Suppressor macrophage (primary cell): ENCODE results near the gene CAMK1D.

Experiments used
- DNase-seq, 4 experiments: peaks; one replicate each; pipeline ENCODE4 v3.0.0-alpha.2; 2020 to 2022

The CAMK1D gene

DNA sequence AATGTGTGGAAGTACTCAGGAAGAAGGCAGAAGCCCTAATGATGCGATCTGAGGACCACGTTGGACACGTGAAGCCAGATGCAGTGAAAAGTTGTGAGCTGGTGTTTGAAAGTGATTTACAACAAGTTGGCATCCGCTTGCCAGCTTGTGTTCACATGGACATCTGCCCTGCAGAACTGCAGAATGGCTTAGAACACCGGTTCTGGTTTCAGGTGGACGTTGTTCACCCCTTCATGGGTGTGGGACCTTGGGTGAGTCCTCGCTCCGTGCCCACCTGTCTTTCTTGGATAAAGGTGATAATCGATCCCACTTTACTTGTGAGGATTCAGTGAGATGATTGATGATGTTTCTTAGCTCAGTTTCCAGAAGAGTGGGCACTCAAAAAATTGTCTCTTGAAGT is 53.8 kb downstream of the CAMK1D start:
- DNase-seq = no peak

DNA sequence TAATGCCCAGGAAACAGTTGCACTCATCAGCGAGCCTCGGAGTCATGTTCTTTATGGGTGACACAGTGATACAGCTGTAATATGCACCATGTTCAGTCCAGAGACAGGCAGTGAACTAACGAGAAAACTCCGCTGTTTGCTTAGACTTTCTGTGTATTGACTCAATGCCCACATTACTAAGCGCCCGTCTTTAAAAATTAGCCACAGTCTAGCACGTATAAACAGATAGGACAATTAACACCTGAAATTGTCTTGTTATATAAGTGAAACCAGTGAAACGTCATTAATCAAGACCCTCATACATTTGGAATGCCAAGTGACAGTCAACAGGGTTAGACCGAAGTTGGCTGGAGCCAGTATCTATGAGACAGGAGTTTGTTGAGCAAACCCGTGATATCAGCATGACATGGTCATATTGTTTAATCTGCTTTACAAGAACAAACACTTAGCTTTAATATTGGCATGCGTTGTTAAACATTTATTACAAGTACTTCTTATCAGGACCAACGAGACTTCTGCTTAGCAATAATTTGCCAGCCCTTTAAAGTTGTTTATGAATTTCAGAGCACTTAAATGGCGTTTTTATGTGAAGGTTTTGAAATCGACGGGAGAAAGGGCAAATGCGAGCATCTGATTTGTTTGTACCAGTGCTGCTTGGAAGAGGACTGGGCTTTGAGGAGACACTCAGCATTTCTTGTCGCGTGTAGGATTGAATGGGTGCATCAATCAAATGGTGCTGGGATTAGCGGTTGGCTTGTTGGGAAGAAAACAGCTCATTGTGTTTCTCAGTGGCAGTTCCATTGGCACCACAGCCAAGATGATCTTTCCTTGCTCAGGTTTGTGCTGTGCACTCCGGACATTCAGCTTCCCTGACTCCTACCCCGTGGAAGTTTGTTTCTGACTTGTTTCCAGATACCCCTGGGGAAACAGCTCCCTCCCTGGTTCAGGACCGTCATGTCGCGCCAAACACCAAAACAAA is 56.3 kb downstream of the CAMK1D start:
- DNase-seq = no peak

DNA sequence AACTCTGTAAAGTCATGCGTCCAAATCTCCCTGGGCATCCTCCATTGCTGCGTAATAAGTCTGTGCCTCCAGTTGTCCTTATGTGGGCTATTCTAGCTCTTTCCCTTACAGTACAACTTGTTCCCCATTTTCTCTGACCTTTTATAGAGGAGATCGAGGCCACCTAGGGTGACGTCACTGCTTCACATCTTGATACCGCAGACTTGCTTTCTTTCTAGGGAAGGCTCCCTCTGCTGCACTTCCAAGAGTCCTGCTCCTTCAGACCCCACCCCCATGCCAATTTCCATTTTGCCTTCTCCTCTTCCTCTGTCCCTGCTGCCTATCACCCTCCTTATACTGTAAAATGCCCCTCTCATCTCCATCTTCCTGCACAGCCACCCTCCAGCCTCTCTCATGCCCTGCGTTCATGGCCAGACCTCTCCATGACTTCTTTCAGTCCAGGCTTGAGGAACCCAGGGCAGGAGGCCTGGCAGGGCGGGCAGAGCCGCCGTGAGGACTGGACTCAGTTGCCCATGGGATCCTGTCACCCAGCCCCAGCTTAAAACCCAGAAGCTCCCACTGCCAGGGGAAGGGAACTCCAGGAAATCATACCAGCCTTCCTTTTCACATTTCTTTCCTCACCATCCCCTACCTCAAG is 57.5 kb downstream of the CAMK1D start:
- no peak for DNase-seq

DNA sequence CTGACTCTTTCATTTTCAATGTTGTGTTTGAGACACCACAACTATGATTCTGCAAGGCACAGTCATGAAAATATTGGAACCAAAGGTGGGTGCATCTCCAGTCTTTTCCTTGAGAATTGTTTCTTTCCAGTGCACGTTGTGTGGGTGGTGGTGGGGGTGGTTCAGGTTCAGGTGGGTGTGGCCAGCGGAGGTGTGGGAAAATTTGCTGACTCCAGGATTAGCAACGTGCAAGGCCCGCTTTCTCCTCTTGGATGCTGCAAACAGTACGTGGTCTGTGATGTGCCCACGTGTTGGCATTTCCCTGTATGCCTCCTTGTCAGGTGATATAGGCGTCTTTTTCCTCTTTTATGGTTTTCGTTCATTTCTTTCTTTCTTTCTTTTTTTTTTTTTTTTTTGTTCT is 59.1 kb downstream of the CAMK1D start:
- DNase-seq = no peak

DNA sequence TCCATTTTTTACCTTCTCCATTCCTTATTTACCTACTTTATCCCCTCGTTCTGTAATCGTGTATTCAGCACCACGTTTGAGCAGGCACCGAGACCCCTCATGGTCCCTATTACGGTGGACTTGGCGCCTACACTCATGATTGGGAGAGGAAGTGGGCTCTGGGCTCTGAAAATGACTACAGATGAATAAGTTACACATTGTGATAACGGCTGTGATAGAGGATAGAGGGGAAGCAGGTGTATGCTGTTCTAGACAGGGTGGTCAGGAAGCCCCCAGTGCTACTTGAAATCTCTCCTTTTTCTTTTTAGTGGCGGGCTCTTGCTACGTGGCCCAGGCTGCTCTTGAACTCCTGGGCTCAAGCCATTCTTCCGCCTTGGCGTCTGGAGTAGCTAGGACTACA is 59.8 kb downstream of the CAMK1D start:
- no peak for DNase-seq

DNA sequence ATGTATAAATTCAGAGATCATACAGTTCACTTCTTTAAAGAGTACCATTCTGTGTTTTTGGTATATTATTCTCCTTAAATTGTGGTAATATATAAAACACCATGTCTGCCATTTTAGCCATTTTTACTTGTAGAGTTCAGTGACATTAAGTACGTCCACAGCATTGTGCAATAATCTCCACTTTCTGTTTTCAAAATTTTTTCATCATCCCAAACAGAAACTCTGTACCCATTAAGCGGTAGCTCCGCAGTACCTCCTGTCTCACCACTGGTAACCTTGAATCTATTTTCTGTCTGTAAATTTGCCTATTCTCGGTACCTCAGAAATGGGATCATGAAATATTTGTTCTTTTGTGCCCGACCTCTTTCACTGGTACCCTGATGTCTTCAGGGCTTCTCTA is 60.3 kb downstream of the CAMK1D start:
- no peak for DNase-seq

DNA sequence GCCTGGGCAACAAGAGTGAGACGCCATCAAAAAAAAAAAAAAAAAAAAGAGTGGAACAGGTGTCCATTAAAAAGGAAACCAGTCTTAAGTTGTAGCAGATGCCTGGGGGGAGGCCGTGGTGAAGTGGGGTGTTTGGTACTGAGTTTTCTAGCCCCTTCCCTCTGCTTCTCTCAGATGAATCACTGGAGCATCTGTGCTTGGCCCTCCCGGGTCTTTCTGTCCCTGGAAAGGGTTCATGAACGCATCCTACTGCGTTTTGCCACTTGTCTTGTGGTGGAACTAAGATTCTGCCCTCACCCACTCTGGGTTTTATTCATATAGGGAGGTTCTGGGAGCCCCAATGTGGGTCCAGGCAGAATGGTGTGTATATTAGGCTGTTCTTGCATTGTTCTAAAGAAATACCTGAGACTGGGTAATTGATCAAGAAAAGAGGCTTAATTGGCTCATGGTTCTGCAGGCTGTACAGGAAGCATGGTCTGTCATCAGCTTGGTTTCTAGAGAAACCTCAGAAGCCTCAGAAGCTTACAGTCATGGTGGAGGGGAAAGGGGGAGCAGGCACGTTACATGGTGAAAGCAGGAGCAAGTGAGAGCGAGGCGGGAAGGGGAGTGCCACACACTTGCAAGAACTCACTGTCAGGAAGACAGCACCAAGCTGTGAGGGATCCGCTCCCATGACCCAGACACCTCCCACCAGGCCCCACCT is 63.5 kb downstream of the CAMK1D start:
- DNase-seq = no peak

DNA sequence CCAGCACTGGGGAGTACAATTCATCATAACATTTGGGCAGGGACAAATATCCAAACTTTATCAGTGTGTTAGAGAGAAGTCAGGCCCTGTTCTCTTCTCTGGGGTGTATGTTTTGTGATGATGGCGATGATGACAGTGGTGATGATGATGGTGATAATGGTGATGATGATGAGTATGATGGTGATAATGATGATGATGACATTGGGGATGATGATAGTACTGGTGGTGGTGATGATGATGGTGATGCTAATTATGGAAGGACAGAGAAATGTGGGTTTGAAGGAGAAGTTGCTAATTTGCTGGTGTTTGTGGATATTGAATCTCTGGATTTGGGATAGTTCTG is 64.0 kb downstream of the CAMK1D start:
- DNase-seq = no peak

DNA sequence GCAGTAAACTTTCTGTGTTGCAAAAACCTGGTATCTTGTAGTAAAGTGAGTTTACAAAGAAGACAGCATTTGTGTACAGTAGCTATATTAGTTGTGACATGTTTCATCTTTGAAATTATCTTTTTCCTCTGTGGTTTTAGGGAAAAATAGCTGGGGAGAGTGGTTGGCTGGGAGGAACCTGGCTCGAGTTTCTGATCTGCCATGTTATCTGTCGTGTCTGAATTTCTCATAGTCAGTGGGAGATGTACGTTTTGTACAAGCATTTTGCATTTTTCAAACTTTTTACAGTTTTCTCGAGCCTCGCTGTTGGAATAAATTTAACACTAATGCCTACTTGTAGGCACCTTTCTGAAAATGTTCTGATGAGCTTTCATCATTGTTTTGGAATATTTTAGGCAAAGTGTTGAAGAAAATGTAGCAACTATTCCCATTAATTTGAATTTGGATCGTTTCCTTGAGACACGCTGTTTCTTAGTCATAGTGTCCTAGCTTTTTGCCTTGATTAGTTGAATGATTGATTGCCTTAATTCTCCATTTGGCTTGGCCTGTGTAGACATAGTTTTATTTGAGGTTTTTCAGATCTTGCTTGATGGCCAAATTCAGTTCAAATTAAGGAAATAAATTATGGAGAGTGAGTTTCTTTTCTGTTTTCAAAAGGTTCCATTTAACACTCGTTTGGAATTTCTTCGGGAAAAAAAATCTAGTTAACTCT is 65.1 kb downstream of the CAMK1D start:
- no peak for DNase-seq

DNA sequence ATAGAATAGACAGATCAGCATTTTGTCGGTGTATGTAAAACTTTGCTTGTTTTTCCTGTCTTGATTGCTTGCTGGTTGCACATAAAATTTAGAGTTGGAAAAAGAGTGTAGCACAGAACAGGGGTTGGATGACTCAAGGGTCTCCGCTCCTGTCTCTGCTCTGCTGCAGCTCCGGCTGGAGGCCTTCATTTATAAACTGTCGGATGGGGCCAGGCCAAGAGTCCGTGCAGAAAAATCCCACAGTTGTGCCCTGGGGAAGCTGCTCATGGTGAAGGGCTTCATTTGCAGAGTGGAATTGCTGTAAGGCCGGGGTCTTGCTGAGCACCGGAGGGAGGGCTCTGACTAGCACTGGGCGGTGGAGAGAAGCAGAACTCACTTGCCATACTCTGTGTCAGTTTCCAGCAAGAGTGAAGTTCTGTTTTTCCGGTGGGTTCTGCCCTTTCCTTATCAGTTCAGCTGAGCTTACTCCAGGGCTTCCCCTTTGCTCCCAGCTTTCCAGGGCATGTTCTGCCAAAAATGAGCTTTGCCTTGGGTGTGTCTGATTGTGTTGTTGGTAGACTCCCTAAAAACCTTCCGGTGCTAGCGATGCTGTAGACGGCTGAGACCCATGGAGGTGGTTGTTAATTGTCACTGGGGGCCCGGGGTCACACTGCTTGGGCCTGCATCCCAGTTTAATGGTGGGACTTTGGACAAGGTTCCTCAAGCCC is 67.2 kb downstream of the CAMK1D start:
- DNase-seq = peak in 3 of 4 experiments; percentile 13 to 28 (median 16)

DNA sequence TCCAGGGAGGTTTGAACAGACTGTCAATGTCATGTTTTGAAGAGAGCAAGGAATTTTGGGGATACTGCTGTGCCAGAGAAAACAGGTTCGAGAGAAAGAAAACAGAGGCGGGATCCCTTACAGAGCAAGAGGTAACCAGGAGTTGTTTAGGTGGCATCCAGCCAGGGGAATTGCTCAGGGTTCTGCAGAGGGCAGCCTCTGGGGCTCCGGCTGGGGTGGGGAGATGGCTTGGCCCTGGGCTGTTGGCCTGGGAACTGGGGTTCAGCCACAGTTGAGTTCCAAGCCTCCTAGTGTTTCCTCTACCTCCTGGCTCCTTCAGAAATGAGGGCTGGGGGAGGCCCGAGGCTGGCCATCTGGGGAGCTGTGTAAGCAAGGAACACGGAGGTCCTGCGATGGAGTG is 68.0 kb downstream of the CAMK1D start:
- DNase-seq = no peak

DNA sequence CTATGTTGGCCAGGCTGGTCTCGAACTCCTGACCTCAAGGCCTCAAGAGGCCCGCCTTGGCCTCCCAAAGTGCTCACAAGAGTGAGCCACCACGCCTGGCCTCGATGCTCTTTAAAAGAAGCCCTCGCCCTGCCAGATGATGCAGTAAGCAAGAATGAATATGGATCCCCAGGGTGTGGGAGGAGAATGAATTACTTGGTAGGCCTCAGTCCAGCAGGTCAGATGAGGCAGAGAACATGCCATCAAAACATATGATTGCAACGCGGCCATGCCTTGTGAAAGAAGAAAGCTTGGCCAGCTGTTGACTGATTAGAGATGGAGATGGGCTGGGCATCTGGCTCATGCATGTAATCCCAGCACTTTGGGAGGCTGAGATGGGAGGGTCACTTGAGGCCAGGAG is 68.7 kb downstream of the CAMK1D start:
- no peak for DNase-seq

DNA sequence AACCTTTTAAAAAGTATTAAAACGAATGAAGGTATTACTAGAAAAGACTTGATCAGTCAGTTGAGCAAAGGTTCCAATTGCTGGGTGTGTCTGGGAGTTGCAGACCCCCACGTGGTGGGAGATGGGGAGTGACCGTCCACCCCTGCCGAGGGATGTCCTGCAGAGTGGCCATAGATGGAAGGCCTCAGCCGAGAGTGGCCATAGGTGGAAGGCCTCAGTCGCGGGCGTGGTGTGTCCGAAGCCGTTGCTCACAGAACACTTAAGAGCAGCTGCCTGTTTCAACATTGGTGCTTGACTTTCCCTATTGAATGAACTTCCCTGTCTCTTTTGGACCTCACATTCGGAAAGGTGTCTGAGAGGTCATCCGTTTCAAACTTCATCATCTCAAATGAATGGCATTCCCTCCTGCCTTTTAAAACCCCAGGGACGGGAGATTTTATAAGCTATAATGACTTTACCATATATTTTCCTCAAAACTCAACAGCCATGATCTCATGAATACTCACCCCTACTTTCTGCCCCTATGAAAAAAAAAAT is 69.4 kb downstream of the CAMK1D start:
- DNase-seq = no peak

DNA sequence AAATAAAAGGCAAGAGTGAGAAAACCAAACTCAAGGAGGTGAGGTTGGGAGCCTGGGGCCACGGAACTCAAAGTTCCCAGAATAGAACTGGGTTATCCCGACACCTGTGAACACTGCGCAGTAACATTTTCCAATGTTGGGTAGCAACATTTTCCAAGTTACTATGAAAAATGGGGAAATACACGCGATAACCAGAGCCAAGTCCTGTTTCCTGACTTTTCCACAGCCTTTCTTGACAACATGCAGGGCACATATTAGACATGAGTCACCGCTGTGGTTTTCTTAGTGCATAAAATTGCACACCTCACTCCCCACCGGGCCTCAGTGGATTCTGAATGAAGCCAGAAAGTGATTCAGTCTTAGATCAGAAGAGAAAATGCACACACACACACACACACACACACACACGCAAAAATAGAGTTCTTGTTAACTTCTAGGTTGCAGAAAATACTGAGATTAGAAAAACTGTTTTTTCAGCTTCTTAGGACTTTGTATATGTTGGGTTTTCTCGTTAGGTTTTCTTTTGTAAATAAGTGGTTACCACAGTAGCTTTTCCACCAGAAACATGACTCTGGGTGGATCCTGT is 70.0 kb downstream of the CAMK1D start:
- peak in 3 of 4 experiments; percentile 1 to 21 (median 9) for DNase-seq

DNA sequence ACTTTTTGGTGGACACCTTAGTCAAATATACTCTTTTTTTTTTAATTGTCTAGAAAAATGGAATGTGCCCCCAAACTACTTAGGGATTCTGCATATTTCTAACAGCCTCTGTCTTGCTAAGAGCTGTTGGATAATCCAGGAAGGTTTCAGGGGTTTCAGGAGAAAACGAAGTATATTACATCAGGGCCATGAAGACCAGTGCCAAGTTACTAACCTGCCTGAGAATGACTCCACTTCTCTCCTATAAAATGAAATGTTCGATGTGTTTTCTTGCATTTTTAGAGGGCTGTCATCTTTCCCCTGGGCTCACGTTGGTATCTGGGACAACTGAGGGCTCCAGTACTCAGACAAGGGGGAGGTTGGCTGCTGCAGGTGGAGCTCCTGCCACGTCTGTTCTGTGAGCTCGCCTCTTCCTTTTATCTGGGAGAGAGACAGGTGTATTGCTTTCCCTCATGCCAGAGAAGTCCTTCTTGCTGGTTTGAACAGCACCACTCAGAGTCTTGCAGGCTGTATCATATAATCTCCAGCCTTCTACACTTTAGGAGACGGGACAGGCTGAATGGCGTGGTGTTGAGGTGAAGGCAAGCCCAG is 71.3 kb downstream of the CAMK1D start:
- no peak for DNase-seq

DNA sequence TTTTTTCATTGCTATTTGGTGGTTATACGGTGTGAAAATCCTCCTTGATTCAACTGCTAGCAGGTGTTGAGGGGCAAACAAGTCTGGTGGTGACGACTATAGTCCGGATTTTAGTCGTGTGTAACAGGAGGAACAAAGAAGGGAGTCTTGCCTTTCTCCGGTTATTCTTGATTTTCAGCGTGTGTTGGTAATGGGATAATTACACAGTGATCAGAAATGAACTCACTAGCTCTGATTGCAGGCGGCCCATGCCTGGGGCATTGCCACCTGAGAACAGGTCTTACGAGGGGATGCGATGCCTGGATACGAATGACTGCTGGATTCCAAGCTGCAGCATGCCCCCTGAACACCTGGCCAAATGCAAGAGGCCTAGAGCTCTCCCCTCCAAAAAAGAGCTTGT is 72.8 kb downstream of the CAMK1D start:
- no peak for DNase-seq

DNA sequence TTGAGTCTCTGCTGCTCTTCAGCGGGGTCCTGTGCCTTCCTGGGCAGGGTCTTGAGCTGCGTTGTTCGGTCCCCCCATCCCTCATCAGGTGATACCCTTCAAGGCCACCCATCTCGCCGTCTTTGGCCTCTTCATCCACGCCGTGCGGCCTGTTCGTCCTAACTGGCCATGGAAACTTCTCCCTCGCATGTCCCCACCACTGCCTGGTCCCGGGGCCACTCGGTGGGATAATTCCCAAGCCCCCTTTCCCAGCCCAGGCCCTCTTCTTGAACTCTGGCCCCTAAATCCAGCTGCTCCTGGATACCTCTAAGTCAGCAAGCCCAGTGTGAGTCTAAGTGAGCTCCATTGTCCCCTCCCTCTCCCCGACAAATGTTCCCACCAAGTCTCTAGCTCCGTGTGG is 74.5 kb downstream of the CAMK1D start:
- DNase-seq = no peak

DNA sequence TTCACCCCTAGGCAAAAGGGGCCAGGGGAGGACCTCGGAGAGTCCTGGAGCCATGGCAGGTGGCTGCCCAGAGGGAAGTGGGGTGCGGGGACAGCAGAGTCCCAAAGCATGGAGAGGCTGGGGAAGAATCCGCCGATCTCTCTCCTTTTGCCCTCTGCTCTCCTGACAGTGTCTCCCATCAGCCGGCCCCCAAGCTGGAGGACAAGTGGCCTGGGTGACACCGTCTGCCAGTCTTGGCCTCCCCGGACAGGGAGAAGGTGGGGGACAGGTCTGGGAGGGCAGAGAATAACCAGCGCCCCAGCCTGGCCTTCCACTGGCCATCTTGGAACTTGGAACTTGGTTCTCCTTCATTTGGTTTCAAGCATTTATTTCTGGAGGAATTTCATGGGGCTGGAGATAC is 77.9 kb downstream of the CAMK1D start:
- no peak for DNase-seq

DNA sequence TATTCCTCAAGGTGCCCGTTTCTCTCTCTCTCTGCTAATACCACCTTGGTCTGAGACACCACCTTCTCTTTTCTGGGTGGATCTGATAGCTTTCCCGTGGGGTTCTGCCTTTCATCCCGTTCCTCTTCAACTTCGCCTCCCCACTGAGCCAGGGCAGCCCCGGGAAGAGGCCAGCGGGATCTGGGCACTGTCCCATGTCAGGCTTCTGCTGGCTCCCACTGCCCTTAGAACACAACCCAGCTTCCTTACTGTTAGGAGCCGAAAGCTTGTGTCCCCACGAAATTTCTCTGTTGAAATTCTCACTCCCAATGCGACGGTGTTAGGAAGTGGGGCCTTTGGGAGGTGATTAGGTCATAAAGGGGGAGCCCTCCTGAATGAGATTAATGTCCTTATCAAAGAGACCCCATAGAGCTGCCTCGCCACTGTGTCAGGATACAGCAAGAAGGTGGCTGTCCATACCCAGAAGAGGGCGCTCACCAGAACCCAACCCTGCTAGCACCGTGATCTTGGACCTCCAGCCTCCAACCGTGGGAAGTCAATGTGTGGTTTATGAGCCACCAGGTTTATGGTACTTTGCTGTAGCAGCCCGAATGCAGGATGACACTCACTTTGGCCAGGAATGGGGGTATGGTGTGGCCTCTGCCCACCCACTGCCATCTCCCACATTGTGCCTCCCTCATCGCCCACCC is 79.2 kb downstream of the CAMK1D start:
- DNase-seq = no peak

DNA sequence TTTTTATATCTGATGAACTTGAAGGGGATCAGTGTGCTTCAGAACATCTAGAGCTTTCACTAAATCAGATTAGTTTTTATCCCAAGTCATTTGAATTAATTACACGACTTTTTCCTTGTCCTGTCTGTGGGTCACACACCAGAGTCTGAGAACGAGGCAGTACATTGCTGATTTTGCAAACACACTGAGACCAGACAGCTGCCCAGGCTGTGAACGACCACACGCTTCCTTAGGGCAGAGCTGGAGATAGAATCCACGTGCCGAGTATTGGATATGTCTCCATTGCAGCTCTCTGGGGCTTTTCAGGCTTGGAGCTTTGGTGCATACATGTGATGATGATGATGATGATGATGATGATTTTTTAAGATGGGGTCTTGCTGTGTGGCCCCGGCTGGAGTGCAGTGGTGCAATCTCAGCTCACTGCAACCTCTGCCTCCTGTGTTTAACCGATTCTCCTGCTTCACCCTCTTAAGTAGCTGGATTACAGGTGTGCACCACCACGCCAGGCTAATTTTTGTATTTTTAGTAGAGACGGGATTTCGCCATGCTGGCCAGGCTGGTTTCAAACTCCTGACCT is 81.1 kb downstream of the CAMK1D start:
- no peak for DNase-seq
